Measurements from ENCODE around the gene MTFP1. TPM values are rescaled to one million over a fixed set of nuclear protein-coding genes. Genes with fewer than 3 reads are reported as not detected.
"Not testable (repeated sequence)": the region's sequence is repeated elsewhere in the genome, so short reads cannot be mapped to it uniquely, and the experiment has no call there.

The MTFP1 gene, protein sequence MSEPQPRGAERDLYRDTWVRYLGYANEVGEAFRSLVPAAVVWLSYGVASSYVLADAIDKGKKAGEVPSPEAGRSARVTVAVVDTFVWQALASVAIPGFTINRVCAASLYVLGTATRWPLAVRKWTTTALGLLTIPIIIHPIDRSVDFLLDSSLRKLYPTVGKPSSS
- 42.1 TPM for polyA plus RNA-seq (2013, experiment 1 of 2; ENCODE audit: insufficient read length)
- 15.4 TPM for polyA plus RNA-seq (2013, experiment 2 of 2; ENCODE audit: insufficient read length)

DNA sequence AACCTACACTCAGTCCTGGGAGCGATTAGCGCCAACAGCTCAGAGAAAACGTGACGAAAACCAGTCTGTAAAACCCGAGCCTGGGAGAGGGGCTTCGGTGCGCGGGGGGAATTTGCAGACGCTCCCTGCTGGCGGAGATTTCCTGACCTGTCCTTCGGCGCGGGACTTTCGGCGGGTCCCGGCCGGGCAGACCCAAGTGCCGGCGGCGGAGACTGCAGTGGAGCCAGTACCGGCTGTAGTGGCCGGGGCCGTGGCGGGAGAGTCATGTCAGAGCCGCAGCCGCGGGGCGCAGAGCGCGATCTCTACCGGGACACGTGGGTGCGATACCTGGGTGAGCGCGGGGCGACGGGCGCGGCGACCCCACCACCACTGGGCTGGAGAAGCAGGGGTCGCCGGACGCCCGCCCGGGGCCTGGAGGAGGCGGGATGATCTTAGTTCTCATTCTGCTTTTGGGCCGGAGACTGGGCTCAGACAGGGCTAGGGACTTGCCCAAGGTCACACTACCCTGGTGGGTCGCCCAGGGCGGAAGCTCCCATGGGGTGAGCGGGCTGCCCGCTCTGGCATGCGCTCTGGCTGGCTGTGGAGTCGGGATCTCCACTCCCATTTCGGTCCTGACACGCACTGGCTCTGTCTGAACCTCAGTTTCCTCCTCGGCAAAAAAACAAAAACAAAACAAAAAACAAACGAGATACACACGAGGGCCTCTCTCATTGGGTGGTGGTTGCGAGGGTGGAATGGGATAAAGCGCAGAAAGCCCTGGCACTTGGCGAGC is at the start of gene MTFP1:
Gene MTFP1, plus strand, starts transcription at position 153 of the 772 bp plus-strand sequence. Its CDS starts 112 bp downstream, at position 265.
- peak; percentile 79 for DNase-seq

GRCh38 chr22:30380011-30380410 is 45.6 kb upstream of the MTFP1 start:
- DNase-seq, result no peak

DNA sequence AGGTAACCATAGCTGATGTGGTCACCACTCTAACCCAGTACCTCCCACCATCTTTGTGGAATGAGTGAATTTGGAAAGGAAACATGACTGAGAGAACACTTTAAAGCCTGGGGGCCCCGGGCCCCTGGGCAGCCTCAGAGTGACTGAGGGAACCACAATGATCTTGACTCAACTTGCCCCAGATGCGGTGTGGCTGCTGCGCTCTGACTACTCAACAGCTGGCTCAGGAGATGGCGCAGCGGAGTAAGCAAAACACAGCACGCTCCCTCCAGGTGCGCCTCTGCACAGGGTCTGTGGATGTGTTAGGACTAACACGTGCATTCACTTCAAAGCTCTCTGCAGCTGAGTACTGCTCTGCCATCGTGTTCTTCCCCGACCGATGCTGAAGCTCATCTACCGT is 44.3 kb upstream of the MTFP1 start:
- no peak for DNase-seq

- no peak for DNase-seq
Measured at GRCh38 chr22:30382340-30382739, 43.2 kb upstream of the MTFP1 start.

DNA sequence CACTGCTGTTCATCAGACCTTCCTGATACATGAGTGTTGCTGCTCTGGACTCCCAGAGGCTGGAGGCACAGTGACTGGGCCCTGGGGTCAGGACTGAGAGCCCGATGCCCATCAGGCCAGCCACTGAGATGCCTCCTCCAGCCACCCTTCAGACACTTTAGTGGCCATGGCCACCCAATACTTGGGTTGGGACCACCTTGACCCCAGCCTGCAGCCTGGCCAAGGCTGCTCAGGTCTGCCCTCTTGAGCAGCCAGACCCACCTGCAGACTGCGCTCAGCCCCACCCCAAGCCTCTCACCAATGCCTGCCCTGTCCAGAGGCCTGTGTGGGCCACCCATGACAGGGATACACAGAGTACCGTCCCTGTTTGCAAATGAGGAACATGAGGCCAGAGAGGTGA is 42.5 kb upstream of the MTFP1 start:
- DNase-seq, result no peak

DNA sequence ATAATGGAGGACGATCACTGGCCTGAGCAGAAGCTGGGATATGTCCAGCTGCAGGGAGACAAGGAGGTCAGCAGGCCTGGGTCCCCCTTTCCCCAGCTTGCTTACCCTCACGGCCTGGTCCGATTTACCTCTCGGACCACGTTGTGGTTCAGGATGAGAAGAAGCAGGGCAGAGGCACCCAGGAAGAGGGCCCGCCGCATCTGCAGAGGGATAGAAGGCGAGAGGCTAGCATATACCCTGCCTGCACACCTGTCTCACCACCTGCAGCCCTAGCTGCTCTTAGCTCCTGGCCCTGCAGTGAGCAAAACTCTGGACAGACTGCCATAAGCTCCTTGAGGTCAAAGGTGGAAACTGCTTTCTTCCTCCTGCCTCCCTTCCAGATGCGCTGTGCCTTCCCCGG is 39.6 kb upstream of the MTFP1 start:
- DNase-seq, result no peak

GRCh38 chr22:30386608-30386959 is 39.0 kb upstream of the MTFP1 start:
- no peak for DNase-seq

GRCh38 chr22:30386960-30387827 is 38.4 kb upstream of the MTFP1 start, which contains the start of gene RNF215:
Gene RNF215, minus strand, starts transcription at chr22:30387411. Its CDS starts 98 bp downstream, at chr22:30387313.
- peak; percentile 76 for DNase-seq

- peak; percentile 67 for DNase-seq
Measured at GRCh38 chr22:30390974-30391691, 34.4 kb upstream of the MTFP1 start.

- peak; percentile 6 for DNase-seq
Measured at GRCh38 chr22:30392661-30393321, 32.8 kb upstream of the MTFP1 start.

DNA sequence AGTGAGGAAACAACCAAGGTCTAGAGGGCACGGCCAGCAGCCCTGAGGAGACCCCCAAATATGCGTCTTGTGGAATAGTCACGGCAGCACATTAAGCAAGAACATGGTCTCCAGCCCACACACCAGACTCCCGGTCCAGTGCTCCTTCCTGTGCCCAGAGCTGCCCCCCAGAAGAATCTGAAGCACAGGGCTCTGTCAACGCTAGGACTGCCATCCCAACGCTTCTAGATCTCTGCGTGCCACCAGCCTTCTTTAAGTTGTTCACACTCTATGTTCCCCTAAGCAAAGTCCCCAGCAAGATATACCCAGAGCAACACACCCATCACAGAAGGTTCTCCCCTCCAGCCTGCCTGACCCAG is 32.3 kb upstream of the MTFP1 start:
- DNase-seq, result no peak

GRCh38 chr22:30393885-30394284 is 31.7 kb upstream of the MTFP1 start:
- DNase-seq, result no peak

- DNase-seq, result peak; percentile 69
Measured at GRCh38 chr22:30396871-30397655, 28.5 kb upstream of the MTFP1 start, which contains the start of gene SEC14L2. Gene SEC14L2, plus strand, starts transcription at chr22:30397018. Its CDS starts 99 bp downstream, at chr22:30397117.

DNA sequence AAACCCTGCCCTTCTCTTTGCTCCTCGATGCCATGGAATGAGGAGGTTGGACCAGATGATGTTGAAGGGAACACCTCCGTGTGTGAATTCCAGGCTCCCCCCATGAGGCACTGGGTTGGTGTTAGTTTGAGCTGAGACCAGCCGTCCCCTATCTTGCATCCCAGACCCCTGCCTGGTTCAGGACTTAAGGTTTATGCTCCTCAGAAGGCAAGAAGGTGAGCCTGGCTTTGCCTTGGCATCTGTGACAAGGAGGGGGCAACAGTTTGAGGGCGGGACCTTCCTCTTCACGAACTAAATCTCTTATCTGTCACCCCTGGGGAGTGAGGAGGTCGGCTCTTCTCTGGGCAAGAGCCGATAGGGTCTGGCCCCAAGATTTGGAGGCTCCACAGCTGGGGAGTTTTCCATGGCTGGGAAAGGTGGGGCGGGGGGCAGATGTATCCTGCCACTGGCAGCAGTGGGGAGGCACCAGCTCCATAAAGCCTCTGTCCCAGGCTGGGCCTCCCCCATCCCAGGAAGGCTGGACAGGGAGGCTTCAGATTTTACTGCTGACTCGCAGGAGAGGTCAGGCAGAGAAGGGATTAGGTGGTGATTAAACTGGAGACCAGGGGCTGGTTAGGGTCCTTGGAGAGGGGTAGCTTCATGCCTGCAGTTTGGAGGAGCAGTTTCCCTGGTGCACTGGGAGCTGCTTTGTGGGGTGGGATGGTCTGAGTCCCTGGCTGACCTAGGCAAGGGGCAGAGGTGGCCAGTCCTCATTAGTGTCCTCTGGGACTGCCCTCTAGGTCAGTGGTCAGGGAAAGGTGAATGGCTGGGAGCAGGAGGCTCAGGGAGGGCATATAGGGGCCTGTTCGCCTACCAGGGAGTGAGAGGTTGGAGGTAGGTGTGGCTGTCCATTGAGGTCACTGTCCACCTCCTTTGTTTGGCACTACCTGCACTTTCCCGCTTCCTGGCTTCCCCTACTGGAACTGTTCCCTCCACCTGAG is 27.6 kb upstream of the MTFP1 start:
- DNase-seq, result no peak

DNA sequence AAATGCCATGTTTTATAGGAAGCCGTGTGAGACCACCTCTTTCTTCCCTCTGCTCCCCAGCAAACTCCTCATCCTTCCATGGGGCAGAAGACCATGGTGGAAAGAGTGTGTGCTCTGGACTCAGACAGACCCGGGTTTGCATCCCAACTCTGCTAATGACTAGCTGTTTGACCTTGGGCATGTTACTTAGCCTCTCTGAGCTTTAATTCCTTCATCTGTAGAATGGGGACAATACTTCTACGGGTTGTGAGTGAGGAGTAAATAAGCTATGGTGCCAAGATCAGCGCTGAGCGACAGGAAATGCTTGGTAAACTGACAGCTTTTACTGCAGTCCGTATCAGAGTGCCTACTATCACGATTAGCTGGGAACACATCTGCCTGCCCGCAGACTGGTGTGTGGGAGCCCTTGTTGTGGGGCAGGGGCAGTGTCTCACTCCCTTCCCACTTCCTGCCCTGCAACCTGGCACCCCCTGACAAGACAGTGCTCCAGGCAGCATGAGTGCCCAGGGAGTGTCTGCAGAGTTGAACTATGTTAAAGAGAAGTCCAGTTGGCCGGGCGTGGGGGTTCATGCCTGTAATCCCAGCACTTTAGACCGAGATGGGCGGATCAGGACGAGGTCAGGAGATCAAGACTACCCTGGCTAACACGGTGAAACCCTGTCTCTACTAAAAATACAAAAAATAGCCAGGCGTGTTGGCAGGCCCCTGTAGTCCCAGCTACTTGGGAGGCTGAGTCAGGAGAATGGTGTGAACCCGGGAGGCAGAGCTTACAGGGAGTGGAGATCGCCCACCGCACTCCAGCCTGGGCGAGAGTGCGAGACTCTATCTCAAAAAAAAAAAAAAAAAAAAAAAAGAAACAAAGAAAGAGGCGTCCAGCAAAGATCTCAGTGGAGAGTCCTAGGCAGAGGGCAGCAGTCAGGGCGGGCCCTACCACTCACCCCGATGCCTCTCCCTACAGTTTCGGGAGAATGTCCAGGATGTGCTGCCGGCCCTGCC is 26.6 kb upstream of the MTFP1 start:
- no peak for DNase-seq

- DNase-seq, result no peak
Measured at GRCh38 chr22:30399718-30400117, 25.9 kb upstream of the MTFP1 start.

GRCh38 chr22:30400159-30400558 is 25.4 kb upstream of the MTFP1 start:
- no peak for DNase-seq

DNA sequence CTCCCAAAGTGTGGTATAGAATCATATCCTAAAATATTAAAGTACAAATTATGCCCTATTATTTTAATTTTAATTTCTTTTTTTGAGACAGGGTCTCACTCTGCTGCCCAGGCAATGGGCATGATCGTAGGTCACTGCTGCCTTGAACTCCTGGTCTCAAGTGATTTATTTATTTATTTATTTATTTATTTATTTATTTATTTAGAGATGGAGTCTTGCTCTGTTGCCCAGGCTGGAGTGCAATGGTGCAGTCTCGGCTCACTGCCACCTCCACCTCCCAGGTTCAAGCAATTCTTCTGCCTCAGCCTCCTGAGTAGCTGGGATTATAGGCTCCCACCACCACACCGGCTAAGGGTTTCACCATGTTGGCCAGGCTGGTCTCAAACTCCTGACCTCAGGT is 24.5 kb upstream of the MTFP1 start:
- DNase-seq, result not testable (repeated sequence)
